Left forelimb (tissue), 1 donor: Measurements from ENCODE around the gene DEFB123.

Experiments used
- DNase-seq: peaks from one replicate; pipeline ENCODE4 v3.0.0-alpha.2; 2018; ENCODE audit warnings: low spot score

The DEFB123 gene

DNA sequence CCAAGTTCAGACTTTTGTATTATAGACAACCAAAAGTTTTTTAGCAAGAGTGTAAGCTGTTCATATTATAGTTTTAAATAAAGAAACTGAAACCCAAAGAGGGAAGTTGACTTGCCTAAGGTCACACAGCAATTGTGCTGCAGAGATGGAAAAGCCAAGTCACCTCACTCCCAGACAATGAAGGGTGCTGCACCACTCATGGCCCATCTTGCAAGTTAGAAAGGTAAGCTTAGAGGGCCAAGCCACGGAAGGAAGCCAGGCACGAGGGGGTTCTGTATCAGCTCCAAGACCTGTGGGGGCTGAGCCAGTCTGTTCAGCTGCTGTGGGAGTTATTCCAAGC lies 33.6 kb downstream of the DEFB123 start:
- DNase-seq = peak; percentile 34

- DNase-seq = peak; percentile 74
Observed at GRCh38 chr20:31474758-31475427, 34.5 kb downstream of the DEFB123 start, which contains the start of the genes DEFB124 and REM1. Gene DEFB124, minus strand, starts transcription at chr20:31475127. Its CDS starts 2,114 bp downstream, at chr20:31473013. Gene REM1, plus strand, starts transcription at chr20:31475288. Its CDS starts 1,158 bp downstream, at chr20:31476446.

DNA sequence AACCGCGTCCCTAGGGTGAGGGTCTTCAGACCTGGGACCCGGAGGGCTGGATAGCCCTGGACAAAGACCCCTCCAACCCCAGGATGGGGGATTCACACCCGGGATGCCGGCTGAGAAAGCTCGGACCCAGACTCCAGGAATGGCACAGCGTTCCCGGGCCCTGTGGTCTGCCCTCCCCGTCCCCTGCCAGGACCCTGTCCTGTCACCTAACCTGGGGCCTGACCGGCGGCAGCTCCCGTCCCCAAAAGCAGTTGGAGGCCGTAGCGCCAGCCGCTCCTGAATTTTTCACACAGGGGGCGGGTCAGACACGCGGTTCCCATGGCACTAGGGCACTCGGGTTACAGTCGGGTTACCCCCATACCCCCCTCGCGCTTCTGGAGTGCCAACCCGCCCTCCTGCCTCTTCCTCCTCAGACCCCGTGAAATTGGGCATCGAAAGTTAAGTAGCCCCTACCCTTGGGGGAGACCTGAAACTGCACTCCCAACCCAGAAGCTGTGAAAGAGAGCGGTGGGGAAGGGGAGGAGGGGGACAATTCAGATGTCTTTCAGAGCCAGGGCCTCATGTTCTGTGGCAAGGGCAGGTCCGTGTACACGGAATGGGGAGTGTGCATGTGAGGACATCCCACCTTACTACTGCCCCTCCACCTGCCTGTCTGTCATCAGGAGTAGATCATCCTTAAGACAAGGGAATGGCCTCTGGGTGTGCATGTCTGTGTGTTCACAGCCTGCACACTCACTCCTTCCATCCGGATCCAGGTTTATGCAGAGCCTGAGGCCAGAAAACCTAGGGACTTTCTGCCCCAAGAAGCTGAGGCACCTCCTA lies 35.3 kb downstream of the DEFB123 start:
- DNase-seq = no peak

GRCh38 chr20:31476294-31476585 lies 35.8 kb downstream of the DEFB123 start:
- DNase-seq = no peak

DNA sequence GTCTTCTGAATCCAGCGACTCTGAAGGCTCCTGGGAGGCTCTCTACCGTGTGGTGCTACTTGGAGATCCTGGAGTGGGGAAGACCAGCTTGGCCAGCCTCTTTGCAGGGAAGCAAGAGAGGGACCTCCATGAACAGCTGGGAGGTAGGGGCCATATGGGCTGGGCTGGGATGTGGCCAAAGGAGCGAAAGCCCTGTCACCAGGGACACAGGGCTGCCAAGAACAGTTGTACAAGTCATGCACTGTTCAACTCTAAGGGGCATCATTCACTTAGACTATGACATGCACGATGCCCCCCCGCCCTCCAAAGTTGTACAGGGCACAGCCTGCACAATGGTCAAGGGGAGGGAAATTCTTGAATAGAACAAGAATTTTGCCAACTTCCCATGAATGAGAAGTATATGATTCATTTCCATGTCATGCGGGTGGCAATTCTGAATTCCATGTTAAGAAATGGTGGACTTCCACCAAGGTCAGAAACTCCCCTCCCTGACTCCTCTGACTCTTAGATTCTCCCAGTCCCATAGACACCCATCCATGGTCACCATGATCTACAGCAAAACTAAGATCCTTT lies 36.3 kb downstream of the DEFB123 start:
- no peak for DNase-seq

DNA sequence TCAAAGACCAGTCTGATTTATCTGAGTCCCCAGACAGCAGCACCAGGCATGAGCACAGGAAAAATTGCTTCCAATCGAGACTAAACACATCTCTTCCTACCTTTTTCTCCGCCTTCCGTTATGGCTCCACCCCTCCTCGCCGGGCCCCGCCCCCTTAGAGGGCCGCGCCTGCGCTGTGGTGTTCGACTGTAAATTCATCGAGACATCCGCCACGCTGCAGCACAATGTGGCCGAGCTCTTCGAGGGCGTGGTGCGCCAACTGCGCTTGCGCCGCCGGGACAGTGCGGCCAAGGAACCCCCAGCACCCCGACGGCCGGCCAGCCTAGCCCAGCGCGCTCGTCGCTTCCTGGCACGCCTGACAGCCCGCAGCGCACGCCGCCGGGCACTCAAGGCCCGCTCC lies 43.6 kb downstream of the DEFB123 start:
- DNase-seq = peak; percentile 75

- DNase-seq = peak; percentile 90
Observed at GRCh38 chr20:31485450-31486339, 45.3 kb downstream of the DEFB123 start.

GRCh38 chr20:31488115-31488514 lies 47.7 kb downstream of the DEFB123 start:
- no peak for DNase-seq

GRCh38 chr20:31489152-31489551 lies 48.7 kb downstream of the DEFB123 start:
- no peak for DNase-seq

GRCh38 chr20:31490752-31491151 lies 50.3 kb downstream of the DEFB123 start:
- DNase-seq = no peak

- no peak for DNase-seq
Observed at GRCh38 chr20:31494131-31494530, 53.7 kb downstream of the DEFB123 start.

GRCh38 chr20:31496761-31497295 lies 56.4 kb downstream of the DEFB123 start:
- DNase-seq = peak; percentile 87

- DNase-seq = no peak
Observed at GRCh38 chr20:31497838-31498540, 57.6 kb downstream of the DEFB123 start.
